H1 (cell line): ENCODE data around the gene DDX60. TPM values are rescaled to one million over a fixed set of nuclear protein-coding genes. Genes with fewer than 3 reads are reported as not detected.

Source experiments
- CTCF ChIA-PET: fragments of 300-600 bp; sonication (Branson Sonifier 250); formaldehyde crosslinking; loops from one replicate; lab custom pipeline; 2021; ENCODE audit not compliant: partially characterized antibody; lab: Charles Lee
- POLR2A ChIA-PET: fragments of 300-600 bp; sonication (Branson Sonifier 250); formaldehyde crosslinking; loops from one replicate; lab custom pipeline; 2021; ENCODE audit warnings: inconsistent platforms; ENCODE audit not compliant: partially characterized antibody; lab: Charles Lee
- DNase-seq, 2 experiments: peaks; one replicate each; pipeline versions ENCODE4 v3.0.0 to v3.0.0-alpha.2; 2010 to 2022; ENCODE audit warnings: low spot score in 2 of 2, low read depth in 1 of 2, mixed read lengths in 1 of 2
- FAIRE-seq: peaks from 2 replicates; lab custom pipeline; 2011; peaks lifted over from hg19 to GRCh38; lab: Jason Lieb, UNC
- H2AFZ ChIP-seq: 2 replicates; pipeline ENCODE4 v1.8.1; 2012; ENCODE audit warnings: low read length, inconsistent platforms
- H2AK5ac ChIP-seq: 2 replicates; pipeline ENCODE4 v1.6.1; 2013; ENCODE audit warnings: low read depth, low read length
- H2BK120ac ChIP-seq: replicated peaks from 2 replicates; pipeline ENCODE3; 2013; ENCODE audit warnings: low read depth, low read length, inconsistent platforms
- H2BK12ac ChIP-seq: 2 replicates; pipeline ENCODE4 v1.6.1; 2013; ENCODE audit warnings: low read depth, low read length
- H2BK15ac ChIP-seq: 2 replicates; pipeline ENCODE4 v1.6.1; 2013; ENCODE audit warnings: low read length
- H2BK20ac ChIP-seq: 2 replicates; pipeline ENCODE4 v1.6.1; 2013; ENCODE audit warnings: low read length
- H2BK5ac ChIP-seq: 2 replicates; pipeline ENCODE4 v1.6.1; 2013; ENCODE audit warnings: low read depth, low read length
- H3K14ac ChIP-seq: 2 replicates; pipeline ENCODE4 v1.6.1; 2013; ENCODE audit warnings: inconsistent platforms; ENCODE audit not compliant: insufficient read length
- H3K18ac ChIP-seq: 2 replicates; pipeline ENCODE4 v1.6.1; 2013; ENCODE audit warnings: low read length; ENCODE audit errors: extremely low read depth
- H3K23ac ChIP-seq: 2 replicates; pipeline ENCODE4 v1.6.1; 2013; ENCODE audit warnings: inconsistent platforms; ENCODE audit not compliant: insufficient read length
- H3K23me2 ChIP-seq: 2 replicates; pipeline ENCODE4 v1.6.1; 2013; ENCODE audit warnings: low read depth, low read length
- H3K27ac ChIP-seq: 2 replicates; pipeline ENCODE4 v1.6.1; 2011; ENCODE audit warnings: low read depth, low read length, inconsistent platforms
- H3K27me3 ChIP-seq, 4 experiments: replicated peaks in 1 of 4; 1 replicate in 1 of 4; 2 replicates in 3 of 4; pipeline versions ENCODE4 v1.6.1 to v1.8.1; 2011 to 2013; ENCODE audit warnings: low read length in 3 of 4, mild to moderate bottlenecking in 3 of 4, inconsistent platforms in 2 of 4, mixed read lengths in 2 of 4, moderate library complexity in 1 of 4; ENCODE audit not compliant: control insufficient read depth in 3 of 4, insufficient read depth in 3 of 4; ENCODE audit errors: extremely low read depth in 1 of 4
- H3K36me3 ChIP-seq, 4 experiments: 2 replicates each; pipeline versions ENCODE4 v1.6.1 to v1.8.1; 2011 to 2013; ENCODE audit warnings: mild to moderate bottlenecking in 4 of 4, low read length in 3 of 4, moderate library complexity in 2 of 4, control low read depth in 1 of 4, inconsistent platforms in 1 of 4; ENCODE audit not compliant: insufficient read depth in 4 of 4, control insufficient read depth in 2 of 4
- H3K4ac ChIP-seq: replicated peaks from 2 replicates; pipeline ENCODE3; 2013; ENCODE audit warnings: low read length, low read depth, mixed read lengths, inconsistent platforms; ENCODE audit not compliant: insufficient read length
- H3K4me1 ChIP-seq, 4 experiments: replicated peaks in 1 of 4; 1 replicate in 1 of 4; 2 replicates in 3 of 4; pipeline versions ENCODE4 v1.6.1 to v1.8.1; 2011 to 2013; ENCODE audit warnings: low read length in 3 of 4, inconsistent platforms in 2 of 4, mixed read lengths in 1 of 4; ENCODE audit not compliant: insufficient read depth in 4 of 4, control insufficient read depth in 3 of 4
- H3K4me2 ChIP-seq, 2 experiments: 2 replicates each; pipeline versions ENCODE4 v1.6.1 to v1.8.1; 2011 to 2013; ENCODE audit warnings: low read depth in 2 of 2, low read length in 2 of 2, control low read depth in 1 of 2, inconsistent platforms in 1 of 2, mild to moderate bottlenecking in 1 of 2; ENCODE audit not compliant: insufficient read depth in 1 of 2
- H3K4me3 ChIP-seq, 4 experiments: fragments of 200-600, 300-600 bp in 1 of 4; sonication (generic), shearing (Covaris generic), sonication (Bioruptor Twin) in 1 of 4; 2 replicates each; pipeline versions ENCODE4 v1.5.1 to v1.8.1; 2011 to 2016; ENCODE audit warnings: low read length in 4 of 4, low read depth in 3 of 4, control low read depth in 2 of 4, inconsistent platforms in 2 of 4, mild to moderate bottlenecking in 2 of 4, mixed read lengths in 1 of 4, moderate library complexity in 1 of 4; ENCODE audit not compliant: insufficient read depth in 2 of 4; ENCODE audit errors: extremely low read depth in 1 of 4
- H3K56ac ChIP-seq: replicated peaks from 2 replicates; pipeline ENCODE3; 2013; ENCODE audit warnings: low read depth, mild to moderate bottlenecking, mixed read lengths, low read length, inconsistent platforms; ENCODE audit not compliant: insufficient read length
- H3K79me1 ChIP-seq: 2 replicates; pipeline ENCODE4 v1.6.1; 2013; ENCODE audit warnings: low read depth, low read length, control low read depth
- H3K79me2 ChIP-seq, 2 experiments: 2 replicates each; pipeline versions ENCODE4 v1.6.1 to v1.8.1; 2012 to 2013; ENCODE audit warnings: low read length in 2 of 2, mild to moderate bottlenecking in 2 of 2, inconsistent platforms in 1 of 2; ENCODE audit not compliant: insufficient read depth in 2 of 2, control insufficient read depth in 1 of 2
- H3K9ac ChIP-seq, 4 experiments: replicated peaks in 1 of 4; 1 replicate in 1 of 4; 2 replicates in 3 of 4; pipeline versions ENCODE4 v1.6.1 to v1.8.1; 2011 to 2013; ENCODE audit warnings: low read depth in 3 of 4, low read length in 3 of 4, control low read depth in 2 of 4, mild to moderate bottlenecking in 2 of 4, moderate library complexity in 2 of 4, inconsistent platforms in 1 of 4; ENCODE audit errors: extremely low read depth in 1 of 4
- H3K9me3 ChIP-seq, 2 experiments: 2 replicates each; pipeline versions ENCODE4 v1.6.1 to v1.8.1; 2012 to 2013; ENCODE audit warnings: mild to moderate bottlenecking in 2 of 2, moderate library complexity in 2 of 2, control low read depth in 1 of 2, inconsistent platforms in 1 of 2, low read depth in 1 of 2, low read length in 1 of 2, mixed read lengths in 1 of 2; ENCODE audit not compliant: insufficient read depth in 2 of 2
- H4K20me1 ChIP-seq, 2 experiments: replicated peaks in 1 of 2; 2 replicates each; pipeline versions ENCODE3 to v1.8.1; 2011 to 2013; ENCODE audit warnings: inconsistent platforms in 2 of 2, low read length in 2 of 2, mild to moderate bottlenecking in 1 of 2; ENCODE audit not compliant: insufficient read depth in 2 of 2, control insufficient read depth in 1 of 2
- H4K5ac ChIP-seq: 2 replicates; pipeline ENCODE4 v1.6.1; 2013; ENCODE audit warnings: low read length, low read depth, mixed read lengths, inconsistent platforms; ENCODE audit not compliant: insufficient read length
- H4K8ac ChIP-seq: 2 replicates; pipeline ENCODE4 v1.8.0; 2013; ENCODE audit warnings: mild to moderate bottlenecking, moderate library complexity, low read length, inconsistent platforms; ENCODE audit not compliant: insufficient read depth; ENCODE audit errors: extremely low read depth
- H4K91ac ChIP-seq: replicated peaks from 2 replicates; pipeline ENCODE3; 2013; ENCODE audit warnings: low read length, mixed read lengths, inconsistent platforms; ENCODE audit not compliant: insufficient read length
- ASH2L ChIP-seq: fragments of 200-600, 300-600 bp; sonication (generic); IDR thresholded peaks from one replicate; pipeline ENCODE4 v1.7.1; 2017; ENCODE audit warnings: low read length
- BRCA1 ChIP-seq: IDR thresholded peaks from 2 replicates; pipeline ENCODE4 v1.6.1; 2012; ENCODE audit warnings: low read depth, low read length, improper control_type of control experiment
- EGR1 ChIP-seq: IDR thresholded peaks from 2 replicates; pipeline ENCODE4 v1.6.1; 2011; ENCODE audit warnings: low read depth, low read length, borderline replicate concordance
- HDAC2 ChIP-seq, 2 experiments: fragments of 300-600 bp in 1 of 2; sonication (generic) in 1 of 2; IDR thresholded peaks; 2 replicates each; pipeline ENCODE4 v1.6.1; 2011 to 2012; ENCODE audit warnings: low read depth in 2 of 2, low read length in 2 of 2, mild to moderate bottlenecking in 2 of 2, moderate library complexity in 2 of 2, borderline replicate concordance in 1 of 2, inconsistent platforms in 1 of 2
- KDM5A ChIP-seq: fragments of 200-600 bp; IDR thresholded peaks from 2 replicates; pipeline ENCODE4 v1.7.1; 2012; ENCODE audit warnings: mild to moderate bottlenecking, low read length, inconsistent platforms, mixed read lengths
- NRF1 ChIP-seq: IDR thresholded peaks from 2 replicates; pipeline ENCODE4 v1.6.1; 2011; ENCODE audit warnings: mild to moderate bottlenecking, low read depth, low read length, improper control_type of control experiment
- POLR2AphosphoS5 ChIP-seq: IDR thresholded peaks from 2 replicates; pipeline ENCODE4 v1.6.1; 2011; ENCODE audit warnings: low read depth, low read length
- SP2 ChIP-seq: IDR thresholded peaks from 2 replicates; pipeline ENCODE4 v1.6.1; 2012; ENCODE audit warnings: mild to moderate bottlenecking, low read length, inconsistent platforms
- WGBS, 2 experiments: shearing (Covaris generic) in 1 of 2; methylation state at CpG; one replicate each; pipeline versions ENCODE4 v1.1.6 to v1.1.7; 2013 to 2015; ENCODE audit warnings: low lambda C conversion rate in 2 of 2, mixed read lengths in 2 of 2, inconsistent platforms in 1 of 2, low coverage in 1 of 2, missing lambda C conversion rate in 1 of 2; ENCODE audit not compliant: insufficient replicate concordance in 2 of 2, insufficient coverage in 1 of 2, insufficient read length in 1 of 2; ENCODE audit errors: extremely low coverage in 1 of 2, missing lambda C conversion rate in 1 of 2; 5-methylcytosine and 5-hydroxymethylcytosine counted together
- polyA plus RNA-seq, 7 experiments: library from polyadenylated mRNA; depleted of rRNA in 3 of 7; stranded (reverse) in 5 of 7; unstranded in 2 of 7; fragments of >200 nt in 5 of 7; fragments of 200-250 nt in 2 of 7; gene quantifications; 1 replicate in 5 of 7; 2 replicates in 1 of 7; 4 replicates in 1 of 7; pipeline versions ENCODE4 v1.2.1 to v1.2.3, GENCODE V29; 2011 to 2013; ENCODE audit warnings: missing spikeins in 2 of 7, mixed read lengths in 2 of 7
- total RNA-seq: library from RNA; stranded (reverse); fragmentation: NEBNext Ultra II Directional; extraction: Animal tissue kit (Norgen Biotek cat#: 25700); gene quantifications from 2 replicates; pipeline ENCODE4 v1.2.1, GENCODE V29; 2021

Gene DDX60
- total and polyA plus RNA-seq, 2 of the 8 experiments (the other 6 are each of a cell fraction or from before 2014, with no cell fraction given) = 1.00 to 1.6 TPM

DNA sequence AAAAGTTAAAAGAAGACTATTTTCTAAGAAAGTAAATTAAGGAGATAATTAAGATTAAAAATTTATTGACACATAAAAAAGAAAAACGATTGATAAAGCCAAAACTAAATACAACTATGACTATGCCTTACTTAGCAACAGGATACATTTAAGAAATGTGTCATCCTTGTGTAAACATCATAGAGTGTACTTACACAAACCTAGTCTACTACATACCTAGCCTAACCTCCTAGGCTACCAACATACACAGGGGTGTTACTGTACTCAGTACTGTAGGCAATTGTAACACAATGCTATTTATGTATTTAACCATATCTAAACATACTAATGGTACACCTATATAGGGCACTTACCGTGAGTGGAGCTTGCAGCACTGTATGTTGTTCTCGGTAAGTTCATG lies 117.9 kb downstream of the DDX60 start:
- H3K27ac ChIP-seq = no peak overlapping the region
- no peak overlapping the region for H2AK5ac ChIP-seq
- H3K79me1 ChIP-seq = no peaks in the 10 kb centered on the region
- H2BK5ac ChIP-seq = no peak overlapping the region
- H4K91ac ChIP-seq = no peak overlapping the region
- no peak overlapping the region for H3K18ac ChIP-seq
- H3K4ac ChIP-seq = no peak overlapping the region
- no peaks in the 10 kb centered on the region for H3K79me2 ChIP-seq
- ChIA-PET POLR2A (no interaction called here), CTCF (no interaction called here)
- no peak overlapping the region for H2AFZ ChIP-seq
- H2BK20ac ChIP-seq = no peak overlapping the region
- no peak for FAIRE-seq
- H3K9ac ChIP-seq = no peak overlapping the region
- no peak overlapping the region for H3K4me3 ChIP-seq
- no peaks in the 10 kb centered on the region for H4K20me1 ChIP-seq
- no peak overlapping the region for H3K14ac ChIP-seq
- no peaks in the 10 kb centered on the region for H3K4me1 ChIP-seq
- H2BK12ac ChIP-seq = no peak overlapping the region
- no peaks in the 10 kb centered on the region for H3K23me2 ChIP-seq
- no peak overlapping the region for H3K23ac ChIP-seq
- H3K9me3 ChIP-seq = peaks cover 24 to 29% of the 10 kb centered on the region in 2 experiments
- no peaks in the 10 kb centered on the region for H3K36me3 ChIP-seq
- no peak overlapping the region for H2BK15ac ChIP-seq
- 88% methylated on average over 3 of the region's 3 CpGs; no CpG with 5 or more reads in 1 of the 2 experiments for WGBS, 2 experiments
- H3K56ac ChIP-seq = no peak overlapping the region
- no peak overlapping the region for H4K5ac ChIP-seq
- no peak overlapping the region for H3K4me2 ChIP-seq
- no peaks in the 10 kb centered on the region for H3K27me3 ChIP-seq
- H4K8ac ChIP-seq = no peak overlapping the region
- no peak overlapping the region for H2BK120ac ChIP-seq
- no peak for DNase-seq
- TF ChIP-seq ASH2L (no peak), EGR1 (no peak), BRCA1 (no peak), KDM5A (no peak), POLR2AphosphoS5 (no peak), SP2 (no peak), NRF1 (no peak), HDAC2 (IDR thresholded peaks at IDR 0.05; ENCODE audit: borderline replicate concordance in 1 of 2, low read depth in 2 of 2, low read length in 2 of 2) (no peak)
